Pancreas (tissue), 10 donors: ENCODE results near the gene SERPINB7. TPM values are rescaled to one million over a fixed set of nuclear protein-coding genes. Genes with fewer than 3 reads are reported as not detected.
"Not testable (repeated sequence)": the region's sequence is repeated elsewhere in the genome, so short reads cannot be mapped to it uniquely, and the experiment has no call there.

Source experiments
- ATAC-seq, 4 donors: fragments of 200-7000 bp; cut with Tn5 transposase; one replicate each; pipeline versions ENCODE4 v1.8.0 to v1.9.1; 2020; ENCODE audit warnings: mild to moderate bottlenecking in 4 of 4, moderate library complexity in 4 of 4
- DNase-seq, 6 donors: peaks; one replicate each; pipeline ENCODE4 v3.0.0-alpha.2; 2020
- FAIRE-seq: peaks from 2 replicates; lab custom pipeline; 2012; peaks lifted over from hg19 to GRCh38; lab: Jason Lieb, UNC
- H3K27ac ChIP-seq, 4 donors: fragments of 200-600 bp; sonication (generic); 1 replicate in 3 of 4; 2 replicates in 1 of 4; pipeline versions ENCODE4 v1.5.0 to v1.8.0; 2020
- H3K27me3 ChIP-seq, 4 donors: fragments of 200-600 bp; one replicate each; pipeline ENCODE4 v1.8.0; 2021
- H3K36me3 ChIP-seq, 3 donors: fragments of 200-600 bp; sonication (generic) in 1 of 3; one replicate each; pipeline versions ENCODE4 v1.5.0 to v1.8.0; 2020 to 2021
- H3K4me1 ChIP-seq, 3 donors: fragments of 200-600 bp; one replicate each; pipeline ENCODE4 v1.8.0; 2021
- H3K4me3 ChIP-seq, 4 donors: fragments of 200-600 bp; sonication (generic) in 2 of 4; one replicate each; pipeline versions ENCODE4 v1.5.0 to v1.8.0; 2020 to 2021
- H3K9me3 ChIP-seq, 4 donors: fragments of 200-600 bp; one replicate each; pipeline ENCODE4 v1.8.0; 2021
- CTCF ChIP-seq, 4 donors: fragments of 200-600 bp; sonication (generic) in 3 of 4; IDR thresholded peaks; one replicate each; pipeline versions ENCODE4 v1.5.0 to v1.8.0; 2021; ENCODE audit warnings: antibody characterized with exemption in 4 of 4
- WGBS, 2 donors: extraction: QIAGEN DNeasy Blood & Tissue Kit; methylation state at CpG; one replicate each; pipeline ENCODE4 v1.1.7; 2013; 5-methylcytosine and 5-hydroxymethylcytosine counted together
- intact Hi-C, 3 donors: fragments of 100-400 bp; cut with DNase I; formaldehyde crosslinking; loops; one replicate each; pipeline versions ENCODE4 v1.11.1 to v1.14.2; 2022
- polyA plus RNA-seq, 2 donors: library from polyadenylated mRNA; stranded (reverse); fragments of 200-250 nt; gene quantifications; one replicate each; pipeline ENCODE4 v1.2.3, GENCODE V29; 2013
- total RNA-seq, 6 donors: library from RNA; stranded (reverse); fragmentation: NEBNext Ultra II Directional in 4 of 6; extraction: Animal tissue kit (Norgen Biotek cat#: 25700) in 4 of 6; gene quantifications; one replicate each; pipeline versions ENCODE4 v1.2.1 to v1.2.4, GENCODE V29; 2021 to 2023
- donor health status: healthy with polysubstance abuse.
- donor health status: DM: no; HTN: no; CAD: no; lungs with moderate emphysema.
- donor health status: DM: no; HTN: no; CAD: no.
- donor health status: control.
- donor health status: control.
- donor health status: Bipolar disorder and iron deficiency.
- donor health status: DM: yes; HTN: yes; CAD: no.
- donor health status: DM: no; HTN: no; CAD: no.
- donor health status: DM: no; HTN: no; CAD: no.
- donor health status: DM: yes; HTN: yes; CAD: no.

The SERPINB7 gene
- total and polyA plus RNA-seq, 8 donors, result not detected

- ATAC-seq, result no peak
- Histone ChIP-seq H3K27ac (no peak overlapping the region), H3K9me3 (no peaks in the 10 kb centered on the region), H3K36me3 (no peaks in the 10 kb centered on the region), H3K27me3 (no peaks in the 10 kb centered on the region), H3K4me1 (no peaks in the 10 kb centered on the region), H3K4me3 (no peak overlapping the region)
- FAIRE-seq, result no peak
- intact Hi-C loops, result no loop called here
- no peak for DNase-seq
- TF ChIP-seq CTCF (IDR thresholded peaks at IDR 0.05), result no peak
Measured at GRCh38 chr18:63757541-63757940, 17.7 kb upstream of the SERPINB7 start.

GRCh38 chr18:63758615-63759240 is 16.5 kb upstream of the SERPINB7 start:
- no peak for TF ChIP-seq CTCF (IDR thresholded peaks at IDR 0.05)
- ATAC-seq (no peak), FAIRE-seq (no peak), DNase-seq (no peak)
- no peaks in the 10 kb centered on the region for H3K9me3 ChIP-seq
- H3K4me1 ChIP-seq, result no peaks in the 10 kb centered on the region
- intact Hi-C loops, result no loop called here
- WGBS, 2 donors, result 59 to 72% methylated on average over 3 of the region's 3 CpGs
- no peaks in the 10 kb centered on the region for H3K27me3 ChIP-seq
- no peak overlapping the region for H3K27ac ChIP-seq
- H3K4me3 ChIP-seq, result no peak overlapping the region
- no peaks in the 10 kb centered on the region for H3K36me3 ChIP-seq

- H3K4me3 ChIP-seq, ATAC-seq, intact Hi-C loops, FAIRE-seq, H3K4me1 ChIP-seq, H3K9me3 ChIP-seq, H3K27me3 ChIP-seq, H3K27ac ChIP-seq, H3K36me3 ChIP-seq, DNase-seq: not testable (repeated sequence)
- WGBS, 2 donors, result 83 to 84% methylated on average over 2 of the region's 2 CpGs
Measured at GRCh38 chr18:63759786-63760185, 15.4 kb upstream of the SERPINB7 start.

- intact Hi-C loops, result no loop called here
- Histone ChIP-seq H3K36me3 (no peaks in the 10 kb centered on the region), H3K27ac (no peak overlapping the region), H3K4me3 (no peak overlapping the region), H3K4me1 (no peaks in the 10 kb centered on the region), H3K9me3 (no peaks in the 10 kb centered on the region), H3K27me3 (no peaks in the 10 kb centered on the region)
- FAIRE-seq (no peak), DNase-seq (no peak), ATAC-seq (no peak)
- 75 to 86% methylated on average over 1 of the region's 1 CpG for whole genome bisulfite sequencing, 2 donors
- TF ChIP-seq CTCF (IDR thresholded peaks at IDR 0.05), result no peak
Measured at GRCh38 chr18:63762518-63762917, 12.7 kb upstream of the SERPINB7 start.

- TF ChIP-seq CTCF (IDR thresholded peaks at IDR 0.05), result no peak
- Histone ChIP-seq H3K27me3 (no peaks in the 10 kb centered on the region), H3K27ac (no peak overlapping the region), H3K9me3 (no peaks in the 10 kb centered on the region), H3K4me3 (no peak overlapping the region), H3K36me3 (no peaks in the 10 kb centered on the region), H3K4me1 (no peaks in the 10 kb centered on the region)
- 56 to 59% methylated on average over 3 of the region's 3 CpGs for WGBS, 2 donors
- ATAC-seq, result no peak
- FAIRE-seq, result no peak
- DNase-seq, result no peak
- intact Hi-C loops, result no loop called here
Measured at GRCh38 chr18:63763831-63764600, 11.2 kb upstream of the SERPINB7 start.
